Middle frontal gyrus (tissue), 1 donor: ENCODE data around the gene ATP10A.
"Not testable (repeated sequence)": the region's sequence is repeated elsewhere in the genome, so short reads cannot be mapped to it uniquely, and the experiment has no call there.

Source experiments
- DNase-seq: peaks from one replicate; pipeline ENCODE4 v3.0.0-alpha.2; 2015; ENCODE audit warnings: low spot score; ENCODE audit errors: extremely low spot score

ATP10A gene

DNA sequence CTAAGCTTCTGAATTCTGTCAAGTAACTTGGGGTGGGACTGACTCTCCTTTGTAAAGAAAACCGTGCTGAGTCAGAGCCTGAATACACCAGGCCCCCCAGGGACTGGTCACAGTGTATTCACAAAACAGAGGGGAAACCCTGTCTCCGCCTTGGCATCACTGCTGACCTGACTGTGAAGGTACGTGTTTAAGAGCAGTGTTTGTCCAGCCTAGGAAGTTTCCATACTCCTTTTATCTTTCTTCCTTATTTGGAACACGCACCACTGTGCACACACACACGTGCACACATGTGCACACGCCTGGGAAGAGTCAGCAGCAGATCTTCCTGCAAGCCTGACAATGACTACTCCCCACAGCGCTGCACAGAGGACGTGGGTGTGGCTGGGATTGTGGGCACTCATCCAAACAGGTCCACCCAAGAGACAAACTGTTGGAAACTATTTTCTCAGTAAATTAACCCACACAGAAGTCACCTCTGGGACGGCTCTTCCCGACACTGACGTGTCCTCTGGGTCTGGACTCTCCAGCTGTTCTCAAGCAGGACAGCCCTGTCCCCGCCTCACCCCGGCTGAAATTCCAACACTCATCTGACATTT, 87.7 kb downstream of the ATP10A start:
- no peak for DNase-seq

GRCh38 chr15:25774871-25775270, 88.3 kb downstream of the ATP10A start:
- DNase-seq, result no peak

- DNase-seq, result no peak
These were observed 89.9 kb downstream of the ATP10A start for GRCh38 chr15:25773248-25773647.

GRCh38 chr15:25772500-25772899, 90.6 kb downstream of the ATP10A start:
- no peak for DNase-seq

- DNase-seq, result not testable (repeated sequence)
These were observed 91.4 kb downstream of the ATP10A start for GRCh38 chr15:25771736-25772135.

GRCh38 chr15:25771338-25771706, 91.8 kb downstream of the ATP10A start:
- DNase-seq, result no peak

DNA sequence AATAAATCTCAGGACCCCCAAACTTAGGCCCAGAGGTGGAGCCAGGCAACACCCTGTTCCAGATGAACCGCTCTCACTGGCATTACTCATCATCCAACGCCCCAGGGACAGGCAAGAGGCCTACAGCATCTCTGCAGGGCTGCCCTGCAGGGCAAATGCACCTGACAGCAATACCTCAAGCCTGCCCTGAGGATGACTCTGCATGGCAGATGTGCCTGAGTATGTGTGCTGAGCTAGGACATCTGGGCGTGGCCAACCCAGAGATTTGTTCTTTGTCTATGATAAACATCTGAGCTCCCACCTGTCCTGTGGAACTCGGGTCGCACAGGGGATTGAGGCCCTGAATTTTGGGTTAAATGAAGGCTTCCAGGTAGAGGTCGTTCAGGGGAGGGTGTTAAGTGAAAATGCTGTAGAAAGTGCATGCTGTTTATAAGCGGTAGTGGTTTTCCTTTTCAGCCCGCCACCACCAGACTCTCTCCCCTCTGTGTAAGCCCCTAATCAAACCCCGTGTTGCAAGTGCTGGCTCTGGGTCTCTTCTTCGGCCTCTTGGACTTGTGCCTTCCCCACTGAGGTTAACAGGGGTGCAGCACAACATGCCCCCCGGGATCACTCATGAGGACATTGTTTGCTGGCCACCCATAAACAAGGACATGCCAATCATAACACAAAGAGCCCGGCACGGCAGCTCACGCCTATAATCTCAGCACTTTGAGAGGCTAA, 92.3 kb downstream of the ATP10A start:
- DNase-seq, result no peak

GRCh38 chr15:25770031-25770430, 93.1 kb downstream of the ATP10A start:
- no peak for DNase-seq

- no peak for DNase-seq
These were observed 94.9 kb downstream of the ATP10A start for GRCh38 chr15:25768271-25768670.

DNA sequence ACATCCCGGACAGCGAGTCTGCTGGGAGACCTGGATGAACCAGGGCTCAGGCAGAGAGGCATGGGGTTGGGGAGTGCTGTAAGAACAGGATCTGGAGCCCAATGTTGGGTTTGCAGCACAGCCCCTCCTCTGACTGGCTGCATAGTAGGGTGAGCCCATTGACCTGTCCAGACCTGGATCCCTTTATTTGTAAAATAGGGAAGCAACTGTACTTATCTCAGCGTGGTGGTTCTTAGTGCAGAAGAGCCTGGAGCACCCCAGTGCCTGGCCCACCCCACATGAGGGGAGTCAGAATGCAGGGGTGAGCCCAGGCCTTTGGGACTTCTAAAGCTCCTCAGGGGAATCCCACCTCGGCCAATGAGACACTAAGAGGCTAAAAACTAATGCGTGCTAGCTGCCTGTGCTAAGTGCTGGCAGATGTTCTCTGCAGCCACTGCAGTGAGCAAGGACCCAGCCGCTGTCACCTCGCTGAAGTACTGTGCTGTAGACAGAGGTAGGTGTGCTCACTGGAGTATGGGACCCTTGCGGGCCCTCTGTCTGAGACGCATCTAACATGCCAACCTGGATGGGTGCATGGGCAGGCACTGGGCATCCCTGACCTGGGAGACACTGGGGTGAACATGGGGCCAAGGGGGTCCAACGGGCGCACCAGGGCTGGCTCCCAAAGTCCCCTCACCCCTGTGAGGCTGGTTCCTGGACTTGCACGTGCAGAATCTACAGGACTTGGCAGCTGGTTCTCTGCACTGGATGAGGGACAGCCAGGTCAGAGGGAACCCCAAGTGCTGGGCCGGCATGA, 95.6 kb downstream of the ATP10A start:
- DNase-seq, result no peak

DNA sequence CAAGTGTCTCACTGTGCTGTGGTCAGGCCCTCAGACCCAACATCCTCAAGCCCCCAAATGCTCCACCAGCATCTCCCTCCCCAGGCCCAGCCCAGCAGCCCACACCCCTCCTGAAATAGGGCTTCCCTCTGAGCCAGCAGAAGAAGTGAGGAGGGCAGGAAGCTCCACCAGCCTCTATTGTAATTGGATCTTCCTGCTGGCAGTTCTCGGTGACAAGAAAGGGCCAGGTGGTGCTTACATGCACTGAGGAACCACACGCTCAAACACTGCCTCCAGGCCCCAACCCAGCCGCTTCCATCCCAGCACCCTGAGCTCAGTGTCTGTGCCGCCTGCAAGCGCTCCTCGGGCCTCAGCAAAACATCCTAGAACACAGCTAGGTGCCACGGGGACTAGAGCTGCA, 96.7 kb downstream of the ATP10A start:
- no peak for DNase-seq

- no peak for DNase-seq
These were observed 98.0 kb downstream of the ATP10A start for GRCh38 chr15:25764980-25765735.

- no peak for DNase-seq
These were observed 99.2 kb downstream of the ATP10A start for GRCh38 chr15:25763954-25764353.

GRCh38 chr15:25763331-25763751, 99.8 kb downstream of the ATP10A start:
- no peak for DNase-seq

DNA sequence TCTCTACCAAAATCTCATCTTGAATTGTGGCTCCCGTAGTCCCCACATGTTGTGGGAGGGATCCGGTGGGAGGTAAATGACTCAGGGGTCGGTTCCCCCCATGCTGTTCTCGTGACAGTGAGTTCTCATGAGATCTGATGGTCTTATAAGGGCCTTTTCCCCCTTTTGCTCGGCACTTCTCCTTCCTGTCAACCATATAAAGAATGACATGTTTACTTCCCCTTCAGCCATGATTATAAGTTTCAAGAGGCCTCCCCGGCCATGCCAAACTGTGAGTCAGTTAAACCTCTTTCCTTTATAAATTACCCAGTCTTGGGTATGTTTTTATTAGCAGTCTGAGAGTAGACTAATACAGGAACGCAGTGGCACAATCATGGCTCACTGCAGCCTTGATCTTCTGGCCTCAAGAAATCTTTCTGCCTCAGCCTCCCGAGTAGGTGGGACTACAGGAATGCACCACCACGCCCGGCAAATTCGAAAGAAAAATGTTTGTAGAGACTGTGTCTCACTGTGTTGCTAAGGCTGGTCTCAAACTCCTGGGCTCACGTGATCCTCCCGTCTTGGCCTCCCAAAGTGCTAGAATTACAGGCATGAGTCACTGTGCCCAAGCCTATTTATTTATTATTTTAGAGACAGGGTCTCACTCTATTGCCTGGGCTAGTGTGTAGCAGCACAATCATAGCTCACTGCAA, 101.0 kb downstream of the ATP10A start:
- DNase-seq, result no peak

DNA sequence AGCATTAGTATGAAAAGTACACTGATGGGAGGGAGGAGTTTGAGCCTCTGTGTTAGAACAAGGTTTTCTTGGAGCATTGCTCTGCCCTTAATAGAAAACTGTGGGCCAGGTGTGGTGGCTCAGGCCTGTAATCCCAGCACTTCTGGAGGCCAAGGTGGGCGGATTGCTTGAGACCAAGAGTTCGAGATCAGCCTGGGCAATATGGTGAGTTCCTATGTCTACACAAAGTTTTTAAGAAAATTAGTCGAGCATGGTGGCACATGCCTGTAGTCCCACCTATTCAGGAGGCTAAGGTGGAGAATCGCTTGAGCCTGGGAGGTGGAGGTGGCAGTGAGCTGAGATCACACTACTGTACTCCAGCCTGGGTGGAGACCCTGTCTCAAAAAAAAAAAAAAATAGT, 103.7 kb downstream of the ATP10A start:
- DNase-seq, result no peak

DNA sequence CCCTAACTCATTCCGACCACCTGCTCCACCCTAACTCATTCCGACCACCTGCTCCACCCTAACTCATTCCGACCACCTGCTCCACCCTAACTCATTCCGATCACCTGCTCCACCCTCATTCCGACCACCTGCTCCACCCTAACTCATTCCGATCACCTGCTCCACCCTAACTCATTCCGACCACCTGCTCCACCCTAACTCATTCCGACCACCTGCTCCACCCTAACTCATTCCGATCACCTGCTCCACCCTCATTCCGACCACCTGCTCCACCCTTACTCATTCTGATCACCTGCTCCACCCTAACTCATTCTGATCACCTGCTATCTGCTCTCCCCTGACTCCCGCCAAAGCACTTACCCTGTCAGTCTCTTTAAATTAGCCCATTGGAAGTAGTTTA, 104.5 kb downstream of the ATP10A start:
- DNase-seq, result not testable (repeated sequence)

DNA sequence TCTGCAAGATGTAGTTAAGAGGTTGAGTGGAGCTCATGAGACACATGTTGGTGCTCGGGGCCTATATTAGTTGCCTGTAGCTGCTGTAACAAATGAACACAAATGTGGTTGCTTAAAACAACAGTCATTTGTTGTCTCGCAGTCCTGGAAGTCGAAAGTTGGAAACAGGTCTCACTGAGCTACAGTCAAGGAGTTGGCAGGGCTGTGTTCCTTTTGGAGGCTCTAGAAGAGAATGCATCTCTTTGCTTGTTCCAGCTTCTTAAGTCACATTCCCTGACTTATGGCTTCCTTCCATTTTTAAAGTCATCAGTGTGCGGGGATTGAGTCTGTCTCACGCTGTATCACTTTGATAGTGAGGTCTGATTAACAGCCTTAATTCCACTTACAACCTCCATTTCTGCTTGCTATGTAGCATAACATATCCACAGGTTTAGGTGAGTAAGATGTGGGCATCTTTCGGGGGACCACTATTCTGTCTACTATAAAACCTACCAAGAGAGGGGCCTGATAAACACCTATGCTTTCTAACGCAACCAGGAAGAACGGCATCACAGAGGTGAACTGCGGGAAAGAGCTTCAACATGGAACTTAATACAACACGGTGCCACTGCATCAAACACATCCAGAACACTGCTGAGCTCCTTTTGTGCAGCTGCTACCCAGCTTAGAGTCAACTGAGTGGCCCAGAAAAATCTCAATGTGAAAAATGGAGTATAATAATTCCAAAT, 119.4 kb downstream of the ATP10A start:
- DNase-seq, result no peak

- DNase-seq, result no peak
These were observed 120.2 kb downstream of the ATP10A start for GRCh38 chr15:25742776-25743547.
